Duodenal mucosa (tissue), 2 donors: Measurements from ENCODE around the gene MIR17HG.

ENCODE experiments used
- H3K27ac ChIP-seq: one replicate; pipeline ENCODE4 v1.7.0; 2013; ENCODE audit warnings: low read depth, low read length
- H3K27me3 ChIP-seq, 2 donors: one replicate each; pipeline ENCODE4 v1.7.0; 2013; ENCODE audit warnings: low read length in 2 of 2, control low read depth in 1 of 2; ENCODE audit not compliant: insufficient read depth in 2 of 2, control insufficient read depth in 1 of 2
- H3K36me3 ChIP-seq, 2 donors: one replicate each; pipeline ENCODE4 v1.7.0; 2013; ENCODE audit warnings: low read length in 2 of 2, control low read depth in 1 of 2; ENCODE audit not compliant: insufficient read depth in 2 of 2, control insufficient read depth in 1 of 2
- H3K4me1 ChIP-seq, 2 donors: one replicate each; pipeline ENCODE4 v1.7.0; 2013; ENCODE audit warnings: low read length in 2 of 2, control low read depth in 1 of 2; ENCODE audit not compliant: insufficient read depth in 2 of 2, control insufficient read depth in 1 of 2
- H3K4me3 ChIP-seq, 2 donors: one replicate each; pipeline ENCODE4 v1.7.0; 2013; ENCODE audit warnings: low read length in 2 of 2, low read depth in 1 of 2
- H3K9ac ChIP-seq, 2 donors: one replicate each; pipeline ENCODE4 v1.7.0; 2013; ENCODE audit warnings: low read length in 2 of 2, low read depth in 1 of 2
- H3K9me3 ChIP-seq, 2 donors: one replicate each; pipeline ENCODE4 v1.7.0; 2013; ENCODE audit warnings: low read length in 2 of 2, control low read depth in 1 of 2; ENCODE audit not compliant: control insufficient read depth in 1 of 2

MIR17HG gene

DNA sequence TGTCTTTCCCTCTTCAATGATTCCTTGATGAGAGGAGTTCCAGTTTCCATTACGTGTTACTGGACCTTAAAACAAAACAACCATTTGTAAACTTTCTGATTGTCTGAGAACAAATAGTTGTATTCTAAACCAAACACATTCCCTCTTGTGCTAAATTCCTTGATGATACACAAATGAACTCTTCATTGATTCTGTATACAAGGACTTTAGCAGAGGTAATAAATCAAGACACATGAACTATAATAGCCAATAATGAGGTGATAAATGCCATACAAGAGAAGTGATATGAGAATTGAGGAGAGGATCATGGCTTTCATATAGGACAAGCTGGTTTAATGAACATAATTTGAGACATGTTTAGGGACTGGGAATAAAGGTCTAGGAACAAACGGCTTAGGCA is 37.4 kb downstream of the MIR17HG start:
- Histone ChIP-seq H3K27ac (no peak overlapping the region), H3K4me1 (no peaks in the 10 kb centered on the region), H3K4me3 (no peak overlapping the region), H3K9ac (no peak overlapping the region), H3K9me3 (no peaks in the 10 kb centered on the region), H3K36me3 (no peaks in the 10 kb centered on the region), H3K27me3 (peaks cover 0 to 23% of the 10 kb centered on the region in 2 donors)

DNA sequence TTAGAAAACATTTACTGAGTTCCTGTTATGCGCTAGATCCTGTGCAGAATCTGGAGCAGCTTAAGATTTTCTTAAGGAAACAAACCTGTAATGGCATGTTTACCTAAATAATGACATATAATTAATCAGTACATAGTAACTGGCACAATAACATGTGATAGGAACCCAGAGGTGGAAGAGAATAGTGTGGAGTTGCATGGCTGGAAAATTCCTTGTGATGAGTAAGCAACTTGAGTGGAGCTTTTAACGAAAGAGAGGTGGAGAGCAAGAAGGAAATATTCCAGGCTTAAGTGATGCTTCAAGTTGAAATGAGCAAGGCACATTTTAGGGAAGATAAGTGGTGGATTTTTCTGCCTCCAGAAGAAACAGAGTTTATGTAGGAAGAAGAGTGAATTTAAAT is 41.7 kb downstream of the MIR17HG start:
- Histone ChIP-seq H3K9ac (no peak overlapping the region), H3K9me3 (no peaks in the 10 kb centered on the region), H3K4me1 (no peaks in the 10 kb centered on the region), H3K36me3 (no peaks in the 10 kb centered on the region), H3K27ac (no peak overlapping the region), H3K27me3 (peaks cover 0 to 31% of the 10 kb centered on the region in 2 donors), H3K4me3 (no peak overlapping the region)

DNA sequence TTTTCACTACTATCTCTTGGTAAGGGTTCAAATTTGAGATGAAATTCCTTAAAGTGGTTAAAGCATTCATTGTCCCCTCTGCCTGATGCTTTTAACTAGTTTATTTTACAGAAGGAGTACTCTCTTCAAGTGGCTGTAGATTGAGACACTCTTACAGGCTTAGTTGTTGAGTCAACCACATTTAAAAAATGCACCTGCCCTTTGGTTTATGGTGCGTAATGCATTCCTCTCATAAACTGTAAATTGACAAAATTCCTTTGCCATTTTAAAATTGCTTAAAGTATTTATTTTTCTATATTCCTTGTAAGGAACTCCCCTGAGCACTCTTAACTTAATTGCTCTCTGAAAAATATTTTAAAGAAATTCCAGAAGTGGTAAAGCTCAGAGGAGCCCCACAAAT is 50.1 kb downstream of the MIR17HG start:
- Histone ChIP-seq H3K36me3 (no peaks in the 10 kb centered on the region), H3K27ac (no peak overlapping the region), H3K9me3 (no peaks in the 10 kb centered on the region), H3K9ac (no peak overlapping the region), H3K27me3 (peaks cover 33 to 69% of the 10 kb centered on the region in 2 donors), H3K4me1 (peaks cover 0 to 12% of the 10 kb centered on the region in 2 donors), H3K4me3 (no peak overlapping the region)

DNA sequence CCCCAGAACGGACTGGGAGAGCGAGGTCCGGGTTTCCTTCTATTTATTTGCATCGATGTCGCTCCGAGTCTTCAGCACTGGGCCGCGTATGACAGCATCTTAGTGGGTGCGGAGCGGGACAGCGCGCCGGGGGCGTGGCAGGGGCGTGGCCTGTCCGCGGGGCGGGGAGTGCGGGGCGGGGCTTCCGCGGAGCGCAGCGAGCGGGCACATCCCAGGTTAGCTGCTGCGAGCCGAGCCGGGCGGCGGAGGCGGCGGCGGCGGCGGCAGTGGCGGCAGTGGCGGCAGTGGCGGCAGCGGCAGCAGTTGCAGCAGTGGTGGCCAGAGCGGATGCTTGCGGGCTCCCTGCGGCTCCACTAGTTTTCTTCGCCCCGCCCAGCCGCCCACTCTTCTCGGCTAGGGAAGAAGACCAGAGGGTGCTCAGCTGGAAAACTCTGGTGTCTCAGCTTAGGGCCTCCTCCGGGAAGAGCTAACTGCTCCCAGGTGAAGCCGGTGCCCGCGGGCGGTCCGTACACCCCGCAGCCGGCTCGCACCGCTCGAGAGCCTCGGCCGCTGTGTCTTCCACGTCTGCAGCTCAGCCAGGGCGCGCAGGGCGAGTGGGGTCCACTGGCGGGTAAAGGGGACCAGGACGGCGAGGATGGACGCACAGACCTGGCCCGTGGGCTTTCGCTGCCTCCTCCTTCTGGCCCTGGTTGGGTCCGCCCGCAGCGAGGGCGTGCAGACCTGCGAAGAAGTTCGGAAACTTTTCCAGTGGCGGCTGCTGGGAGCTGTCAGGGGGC is 51.1 kb downstream of the MIR17HG start, which contains the start of gene GPC5:
TSS of gene GPC5 (plus strand) at position 209 of the 776 bp plus-strand sequence.
- peak within 1 kb of the TSS in 1 of 2 donors; percentile 3 for H3K9ac ChIP-seq

DNA sequence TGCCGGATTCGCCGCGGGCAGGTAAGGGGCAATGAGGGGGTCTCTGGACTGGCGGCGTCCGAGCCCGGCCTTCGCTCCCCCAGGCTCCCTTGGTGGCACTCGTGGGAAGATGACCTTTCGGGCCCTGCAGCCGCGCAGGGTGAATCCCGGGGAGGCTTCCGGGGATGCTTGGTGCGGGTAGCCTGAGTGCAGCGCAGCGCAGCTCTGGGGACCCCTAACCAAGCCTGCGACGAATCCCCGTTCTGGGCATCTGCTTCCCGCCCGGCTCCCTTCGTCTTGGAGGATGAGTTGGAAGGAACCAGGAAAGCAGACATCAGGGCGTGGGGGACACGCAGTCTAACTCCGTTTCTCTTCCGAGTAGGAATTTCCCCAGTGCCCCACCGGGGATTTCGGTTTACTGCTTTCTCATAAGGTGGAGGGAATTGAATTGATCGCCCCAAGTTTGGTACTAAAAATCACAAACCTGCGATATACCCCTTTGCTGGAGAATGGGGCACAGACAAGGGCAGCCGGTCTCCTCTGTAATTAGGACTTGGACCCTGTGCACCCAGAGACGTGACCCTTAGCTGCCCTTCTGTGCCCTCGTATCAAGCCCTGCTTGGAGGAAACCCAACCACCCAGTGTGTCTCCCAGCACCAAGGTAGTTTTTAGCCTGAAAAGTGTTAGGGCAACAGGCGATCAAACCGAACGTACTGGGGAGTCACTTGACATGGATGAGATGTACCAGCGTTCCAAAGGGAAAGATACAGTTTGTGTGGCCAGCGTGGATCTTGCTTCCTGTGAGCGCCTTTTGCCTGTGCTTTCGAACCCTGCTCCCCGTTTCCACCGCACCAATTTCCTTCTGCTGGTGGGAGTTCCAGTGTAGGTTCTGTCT is 51.9 kb downstream of the MIR17HG start:
- H3K9me3 ChIP-seq, result no peaks in the 10 kb centered on the region
- no peaks in the 10 kb centered on the region for H3K36me3 ChIP-seq
- H3K27ac ChIP-seq, result no peak overlapping the region
- H3K9ac ChIP-seq, result no peak overlapping the region
- H3K4me3 ChIP-seq, result peak overlapping the region in 1 of 2 donors; percentile 62
- peaks cover 31 to 59% of the 10 kb centered on the region in 2 donors for H3K27me3 ChIP-seq
- H3K4me1 ChIP-seq, result peaks cover 0 to 12% of the 10 kb centered on the region in 2 donors

More for the DNA sequence above, 51.1 kb downstream of the MIR17HG start, which contains the start of gene GPC5:
- no peak within 1 kb of the TSS for H3K27ac ChIP-seq
- no peaks in the 10 kb centered on the region for H3K9me3 ChIP-seq
- peaks cover 33 to 67% of the 10 kb centered on the region in 2 donors for H3K27me3 ChIP-seq
- H3K4me1 ChIP-seq, result peaks cover 0 to 12% of the 10 kb centered on the region in 2 donors
- H3K36me3 ChIP-seq, result no peaks in the 10 kb centered on the region
- peak within 1 kb of the TSS; percentile 62 to 66 for H3K4me3 ChIP-seq

DNA sequence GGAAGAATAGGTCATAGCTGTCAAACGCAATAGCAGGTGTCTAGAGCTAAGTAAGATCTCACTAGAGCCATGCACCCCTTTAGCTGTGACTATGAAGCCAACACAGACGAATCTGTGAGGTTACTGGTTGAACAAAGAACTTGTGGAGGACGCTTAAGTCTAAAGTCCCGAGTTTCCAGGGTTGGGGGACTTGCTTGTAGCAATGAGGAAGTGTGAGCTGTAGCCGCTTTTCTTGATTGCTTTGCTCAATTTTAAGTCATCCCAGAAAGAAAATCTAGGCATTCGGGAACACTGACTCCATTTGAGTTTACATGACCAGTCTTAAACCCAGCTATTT is 52.5 kb downstream of the MIR17HG start:
- peaks cover 25 to 53% of the 10 kb centered on the region in 2 donors for H3K27me3 ChIP-seq
- H3K4me1 ChIP-seq, result peaks cover 0 to 12% of the 10 kb centered on the region in 2 donors
- no peak overlapping the region for H3K4me3 ChIP-seq
- H3K36me3 ChIP-seq, result no peaks in the 10 kb centered on the region
- no peak overlapping the region for H3K27ac ChIP-seq
- H3K9ac ChIP-seq, result no peak overlapping the region
- H3K9me3 ChIP-seq, result no peaks in the 10 kb centered on the region

DNA sequence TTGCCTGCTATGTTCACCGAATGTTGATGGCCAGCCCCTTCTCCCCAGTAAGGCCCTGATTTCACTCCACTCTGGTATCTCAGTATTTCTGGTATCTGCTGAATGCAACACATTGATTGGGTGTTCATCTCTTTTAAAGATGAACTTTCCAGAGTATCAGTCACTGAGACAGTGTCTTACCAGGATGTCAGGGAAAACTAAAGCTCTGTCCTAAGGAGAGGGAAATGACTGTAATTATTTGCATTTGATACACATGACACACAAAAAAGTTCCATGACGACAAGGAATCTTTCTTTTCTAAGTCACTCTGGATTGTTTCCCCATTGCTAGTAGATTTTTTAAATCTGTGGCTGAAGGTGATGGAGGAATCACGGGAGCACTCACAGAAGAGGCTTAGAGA is 53.2 kb downstream of the MIR17HG start:
- H3K4me3 ChIP-seq, result no peak overlapping the region
- H3K9ac ChIP-seq, result no peak overlapping the region
- peaks cover 25 to 49% of the 10 kb centered on the region in 2 donors for H3K27me3 ChIP-seq
- no peaks in the 10 kb centered on the region for H3K36me3 ChIP-seq
- H3K4me1 ChIP-seq, result peaks cover 0 to 12% of the 10 kb centered on the region in 2 donors
- H3K27ac ChIP-seq, result no peak overlapping the region
- no peaks in the 10 kb centered on the region for H3K9me3 ChIP-seq

DNA sequence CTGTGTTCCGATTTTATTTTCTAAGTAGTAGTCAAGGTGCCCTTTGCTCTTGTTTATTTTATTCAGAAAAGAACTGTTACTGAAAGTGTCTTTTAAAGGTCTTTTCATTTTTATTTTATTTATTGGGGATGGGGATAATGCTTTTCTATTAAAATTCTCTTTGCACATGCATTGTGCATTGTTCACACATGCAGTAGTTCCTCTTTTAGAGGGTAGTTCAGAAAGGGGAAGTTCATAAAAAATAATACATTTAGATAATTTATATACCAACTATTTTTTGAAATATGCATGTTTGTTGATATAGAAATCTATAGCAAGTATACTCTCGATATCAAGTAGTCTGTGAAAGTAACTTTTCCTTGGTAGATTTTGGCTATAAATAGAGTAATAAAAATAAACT is 54.4 kb downstream of the MIR17HG start:
- H3K9ac ChIP-seq, result no peak overlapping the region
- peaks cover 21 to 40% of the 10 kb centered on the region in 2 donors for H3K27me3 ChIP-seq
- no peaks in the 10 kb centered on the region for H3K9me3 ChIP-seq
- peaks cover 0 to 12% of the 10 kb centered on the region in 2 donors for H3K4me1 ChIP-seq
- H3K27ac ChIP-seq, result no peak overlapping the region
- H3K4me3 ChIP-seq, result no peak overlapping the region
- no peaks in the 10 kb centered on the region for H3K36me3 ChIP-seq
